Stimulated activated CD8-positive, alpha-beta memory T cell treated with anti-CD3 and anti-CD28 coated beads, Interleukin-12 subunit alpha, Interleukin-12 subunit beta, amount 100 ng/mL, for 24 hours (primary cell): ENCODE results near the gene GSTP1.

ENCODE experiments used
- DNase-seq: peaks from one replicate; pipeline ENCODE4 v3.0.0-alpha.2; 2020; ENCODE audit errors: extremely low read depth

GSTP1 gene

DNA sequence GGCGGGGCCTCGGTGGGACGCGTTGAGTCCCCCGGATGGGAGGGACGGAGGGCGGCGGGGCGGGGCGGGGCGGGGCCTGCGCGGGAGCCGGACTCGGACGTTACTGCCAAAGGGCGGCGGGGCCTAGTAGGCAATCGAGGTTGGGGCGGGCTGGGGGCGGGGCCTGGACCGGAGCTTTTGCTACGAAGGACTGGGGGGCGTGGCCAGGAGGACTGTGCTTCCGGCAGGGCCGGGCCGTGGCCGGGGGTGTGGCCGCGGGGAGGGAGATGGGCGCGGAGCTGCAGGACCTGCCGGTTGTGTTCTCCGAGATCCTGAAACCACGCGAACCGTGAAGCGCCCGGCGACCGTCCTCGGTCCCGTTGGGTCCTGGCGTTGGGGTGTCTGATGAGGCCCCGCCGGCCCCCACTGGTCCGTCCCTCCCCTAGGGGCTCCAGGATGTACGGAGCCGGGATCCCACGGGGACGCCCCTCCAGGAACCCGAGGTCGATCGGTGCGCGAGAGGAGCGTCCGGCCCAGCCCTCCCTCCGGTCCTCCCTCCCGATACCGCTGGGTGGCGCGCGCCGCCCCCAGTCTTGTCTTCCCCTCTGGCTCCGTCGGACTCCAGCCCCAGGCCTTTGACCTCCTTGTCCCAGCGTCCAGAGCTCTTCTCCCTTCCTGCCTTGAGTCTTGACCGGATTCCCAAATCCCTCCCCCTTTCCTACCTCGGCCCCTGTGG is 46.8 kb downstream of the GSTP1 start:
- DNase-seq, result peak; percentile 96

DNA sequence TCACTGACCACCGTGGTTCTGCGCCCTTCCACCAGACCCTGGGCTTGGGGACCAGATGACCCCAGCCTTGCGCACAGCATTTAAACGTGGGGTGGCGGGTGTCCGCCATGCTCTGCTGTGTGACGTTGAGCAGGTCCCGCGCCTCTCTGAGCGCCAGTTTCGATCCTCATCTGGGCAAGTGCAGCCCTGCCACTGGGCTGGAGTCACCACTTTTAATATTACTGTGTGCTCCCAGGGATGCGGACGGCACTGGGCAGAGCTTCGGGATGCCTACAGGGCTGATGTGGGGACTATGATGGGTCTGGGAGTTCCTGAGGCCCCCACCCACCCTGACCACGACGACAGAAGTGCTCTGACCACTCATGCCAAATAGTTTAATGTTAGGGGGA is 47.3 kb downstream of the GSTP1 start:
- DNase-seq, result no peak

DNA sequence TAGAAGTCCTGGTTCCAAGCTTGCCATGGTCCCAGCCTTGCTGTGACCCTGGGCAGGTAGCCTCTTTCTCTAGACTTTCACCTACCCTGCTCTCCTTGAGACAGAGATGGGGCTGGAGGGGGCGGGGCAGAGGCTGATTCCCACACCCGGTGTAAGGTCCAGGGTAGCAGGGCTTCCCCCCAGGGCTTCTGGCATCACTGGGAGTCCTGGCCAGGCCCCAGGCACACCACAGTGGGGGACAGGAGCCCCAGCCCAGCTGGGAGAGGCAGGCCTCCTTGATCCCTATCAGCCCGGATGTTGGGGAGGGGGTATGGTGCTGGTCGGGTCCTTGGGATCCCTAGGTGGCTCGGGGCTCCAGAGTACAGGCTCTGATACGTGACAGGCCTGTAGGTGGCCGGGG is 47.8 kb downstream of the GSTP1 start:
- no peak for DNase-seq

GRCh38 chr11:67631853-67632174 is 48.2 kb downstream of the GSTP1 start:
- no peak for DNase-seq

DNA sequence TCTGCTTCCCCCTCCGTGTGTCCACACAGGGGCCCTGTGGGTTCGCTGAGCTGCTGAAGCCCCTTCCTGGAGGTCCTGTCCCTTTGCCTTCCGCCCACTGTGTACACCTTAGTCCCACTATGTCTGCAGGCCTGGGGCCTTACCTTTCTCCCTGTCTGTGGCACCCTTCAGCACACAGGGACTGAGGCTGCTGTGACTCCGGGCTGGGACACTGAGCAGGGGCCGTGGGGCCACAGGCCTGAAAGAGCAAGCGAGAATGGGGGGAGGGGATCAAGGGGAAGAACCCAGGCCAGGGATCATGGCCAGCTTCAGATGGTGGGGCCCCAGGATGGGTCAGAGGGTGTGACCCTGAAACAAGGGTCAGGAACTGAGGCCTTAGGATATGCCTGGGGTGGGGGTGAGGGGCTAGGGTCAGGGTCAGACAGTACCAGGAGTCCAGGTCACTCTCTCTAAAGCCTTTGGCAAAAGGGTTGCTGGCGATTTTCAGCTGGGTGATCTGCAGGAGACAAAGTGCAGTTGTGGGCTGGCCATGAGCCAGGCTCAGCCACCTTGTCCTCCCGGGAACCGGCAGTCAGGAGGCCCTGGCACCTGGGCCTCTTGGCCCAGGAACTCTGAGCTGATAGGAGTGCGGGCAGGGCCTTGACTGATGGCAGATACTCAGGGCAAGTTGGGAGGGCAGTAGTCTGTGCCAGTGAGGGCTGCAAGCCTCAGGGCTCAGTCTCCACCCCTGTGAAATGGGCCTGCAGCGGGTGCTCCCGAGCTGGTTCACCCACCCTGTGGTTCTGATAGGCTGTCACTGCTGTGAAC is 48.8 kb downstream of the GSTP1 start:
- no peak for DNase-seq

DNA sequence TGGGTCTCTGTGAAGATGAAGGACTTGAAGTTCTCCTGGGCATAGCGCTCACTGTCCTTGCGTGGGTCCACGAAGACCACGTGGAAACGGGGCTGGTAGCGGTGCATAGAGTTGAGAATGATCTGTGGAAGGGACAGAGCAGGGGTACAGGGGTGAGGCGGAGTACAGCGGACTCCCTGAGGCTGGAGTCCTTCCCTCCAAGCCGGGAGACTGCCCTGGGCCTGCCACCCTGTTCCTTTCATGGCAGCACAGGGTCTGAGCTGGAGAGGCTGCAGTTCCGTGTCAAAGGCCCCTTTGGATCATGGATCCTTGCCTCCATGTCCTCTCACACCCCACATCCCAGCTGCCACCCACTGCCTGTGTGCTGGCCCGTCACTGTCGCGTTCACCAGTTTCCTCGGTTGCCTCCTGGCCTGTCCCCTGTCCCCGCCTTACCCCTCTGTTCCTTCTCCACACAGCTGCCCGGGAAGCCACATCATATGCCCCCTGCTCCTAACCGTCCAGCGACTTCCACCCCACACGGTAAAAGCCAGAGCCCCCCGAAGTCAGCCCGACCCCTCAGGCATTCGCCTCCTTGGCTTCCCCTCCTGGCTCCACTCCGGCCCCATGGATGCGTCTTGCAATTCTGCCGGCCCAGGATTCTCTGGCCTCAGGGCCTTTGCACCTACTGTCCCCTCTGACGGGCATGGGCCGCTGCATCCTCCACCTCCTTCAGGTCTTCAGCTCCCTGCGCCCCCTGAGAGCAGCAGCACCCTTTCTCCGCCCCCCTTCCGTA is 49.6 kb downstream of the GSTP1 start:
- DNase-seq, result no peak

DNA sequence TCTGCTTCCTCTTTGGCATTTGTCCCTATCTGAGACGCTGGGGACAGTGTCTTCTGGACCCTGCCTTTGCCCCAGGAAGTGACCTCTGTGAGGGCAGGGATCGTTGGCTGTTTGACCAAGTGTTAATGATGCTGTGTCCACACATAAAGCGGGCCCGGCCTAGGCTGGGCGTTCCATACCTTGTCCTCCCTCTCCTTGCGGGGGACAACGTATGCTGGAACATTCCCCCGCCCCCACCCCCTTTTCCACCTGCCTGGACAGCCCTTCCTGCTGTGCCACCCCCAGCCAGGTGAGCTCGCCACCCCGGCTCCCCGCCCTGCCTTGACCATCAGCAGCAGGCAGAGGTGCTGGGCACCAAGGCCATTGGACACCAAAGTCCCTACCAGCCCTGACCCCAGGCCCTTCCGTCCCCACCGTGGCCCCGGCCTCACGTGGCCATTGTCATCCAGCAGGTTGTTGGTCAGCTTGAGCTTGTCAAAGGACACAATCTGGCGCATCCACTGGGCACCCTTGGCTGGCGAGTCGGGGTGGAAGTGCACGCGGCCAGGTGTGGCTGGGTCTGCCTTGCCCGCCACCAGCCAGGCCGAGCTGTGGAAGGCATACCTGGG is 50.2 kb downstream of the GSTP1 start:
- no peak for DNase-seq

DNA sequence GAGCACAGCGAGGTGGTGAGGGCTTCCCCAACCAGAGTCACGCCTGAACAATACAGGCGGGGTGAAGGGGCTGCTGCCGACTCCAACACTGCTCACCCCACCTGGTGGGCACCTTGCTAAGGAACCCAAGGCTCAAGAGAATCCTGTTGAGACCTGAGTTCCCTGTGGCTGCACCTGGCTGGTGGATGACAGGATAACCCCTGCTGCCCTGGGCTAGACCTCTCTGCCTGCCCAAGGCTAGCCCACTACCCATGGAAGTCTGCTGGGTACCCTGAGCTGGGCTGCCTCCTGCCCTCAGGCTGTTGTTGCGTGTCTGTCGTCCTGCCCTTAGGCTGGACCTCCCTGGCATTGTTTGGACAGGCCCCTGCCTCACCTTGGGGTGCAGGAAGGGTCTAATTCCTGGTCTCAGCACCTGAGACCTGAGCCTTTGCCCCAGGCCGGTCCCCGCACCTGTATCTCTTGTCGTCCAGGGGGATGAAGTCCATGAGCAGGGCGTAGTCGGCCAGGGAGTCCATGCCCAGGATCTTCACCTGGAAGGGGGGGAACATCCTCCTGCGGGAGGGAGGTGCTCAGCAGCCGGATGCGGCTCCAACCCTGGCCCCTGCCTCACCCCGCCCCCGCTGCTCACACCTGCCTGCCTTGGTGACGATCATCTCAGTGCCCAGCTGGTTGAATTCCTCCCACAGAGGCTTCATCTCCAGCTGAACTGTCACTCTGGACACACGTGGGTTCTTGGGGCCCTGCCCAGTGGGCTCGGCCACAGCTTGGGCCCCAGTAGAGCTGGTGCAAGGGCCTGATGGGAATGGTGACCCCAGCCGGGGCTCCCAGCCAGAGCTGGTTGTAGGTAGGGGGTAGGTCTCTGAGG is 51.0 kb downstream of the GSTP1 start:
- no peak for DNase-seq

GRCh38 chr11:67635231-67635521 is 51.6 kb downstream of the GSTP1 start:
- no peak for DNase-seq
